Activated CD4-positive, alpha-beta memory T cell treated with anti-CD3 and anti-CD28 coated beads for 36 hours (primary cell): ENCODE results near the gene URI1. TPM values are rescaled to one million over a fixed set of nuclear protein-coding genes. Genes with fewer than 3 reads are reported as not detected.

ENCODE experiments used
- CTCF ChIA-PET: fragments of 350-600 bp; sonication (Branson Sonifier 250); formaldehyde crosslinking; loops from one replicate; lab custom pipeline; 2021; ENCODE audit warnings: antibody characterized with exemption, inconsistent platforms; lab: Charles Lee
- POLR2A ChIA-PET: fragments of 350-600 bp; sonication (Branson Sonifier 250); formaldehyde crosslinking; loops from one replicate; lab custom pipeline; 2021; ENCODE audit warnings: antibody characterized with exemption; lab: Charles Lee
- DNase-seq: peaks from one replicate; pipeline ENCODE4 v3.0.0-alpha.2; 2020
- H3K27ac Mint-ChIP-seq: one replicate; pipeline ENCODE4 v1.8.0; 2021; ENCODE audit warnings: mixed read lengths
- H3K27me3 Mint-ChIP-seq: one replicate; pipeline ENCODE4 v1.8.0; 2021; ENCODE audit warnings: mixed read lengths
- H3K36me3 Mint-ChIP-seq: one replicate; pipeline ENCODE4 v1.8.0; 2021; ENCODE audit warnings: mixed read lengths
- H3K4me1 Mint-ChIP-seq: one replicate; pipeline ENCODE4 v1.8.0; 2021; ENCODE audit warnings: low read depth, mixed read lengths
- H3K4me3 Mint-ChIP-seq: one replicate; pipeline ENCODE4 v1.8.0; 2021; ENCODE audit warnings: mild to moderate bottlenecking, mixed read lengths
- H3K9me3 Mint-ChIP-seq: one replicate; pipeline ENCODE4 v1.8.0; 2021; ENCODE audit warnings: mixed read lengths
- intact Hi-C: fragments of 100-400 bp; cut with micrococcal nuclease; formaldehyde crosslinking; loops from one replicate; pipeline ENCODE4 v1.15.1; 2023
- total RNA-seq, 2 experiments: library from RNA; stranded (reverse); gene quantifications; one replicate each; pipeline ENCODE4 v1.2.3, GENCODE V29; 2021

The URI1 gene
- total RNA-seq, 2 experiments from 2014 or later = 66.9 to 68.5 TPM

DNA sequence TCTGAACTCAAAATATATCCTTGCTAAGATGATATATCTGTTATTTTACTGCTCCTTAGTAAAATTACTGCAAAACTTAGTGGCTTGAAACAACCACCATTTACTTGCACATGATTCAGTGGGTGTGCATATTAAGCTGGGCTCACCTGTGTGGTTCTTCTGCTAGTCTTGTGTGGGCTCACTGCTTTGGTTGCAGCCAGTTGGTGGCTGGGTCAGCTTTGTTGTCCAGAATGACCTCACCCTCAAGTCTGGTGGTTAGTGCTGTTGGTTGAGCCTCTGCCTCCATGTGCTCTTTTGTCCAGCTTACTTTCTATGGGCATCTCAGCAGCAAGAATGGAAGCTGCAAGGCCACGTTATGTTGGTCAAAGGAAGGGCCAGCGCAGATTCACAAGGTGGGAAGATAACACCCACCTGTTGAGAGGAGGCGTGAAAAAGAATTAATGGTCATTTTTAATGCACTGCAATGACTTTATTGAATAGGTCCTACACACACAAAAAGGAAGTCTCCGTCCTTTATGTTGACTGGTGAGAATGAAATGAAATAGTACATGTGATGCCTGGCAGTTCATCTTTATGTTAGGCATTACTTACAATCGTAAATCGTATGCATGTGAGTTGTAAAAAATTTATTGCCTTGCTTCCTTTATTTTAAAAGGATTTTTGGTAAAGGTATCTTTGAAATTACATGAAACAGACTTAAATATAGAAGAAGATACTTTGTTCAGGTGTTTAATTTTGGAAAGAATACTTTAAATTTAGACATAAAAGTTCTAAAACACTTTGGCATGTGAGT lies 34.3 kb downstream of the URI1 start:
- H3K36me3 Mint-ChIP-seq = peaks cover 3% of the 10 kb centered on the region
- H3K27ac Mint-ChIP-seq = no peak overlapping the region
- ChIA-PET CTCF (interaction anchor here (0.6 to 3.3 kb wide), 3 partner anchors 9 to 451 kb away, joined by 3 to 11 read pairs (median 3); partner anchors contain the start of gene VSTM2B), POLR2A (interaction anchor here (0.7 kb wide), 1 partner anchor 11 kb away, joined by 3 read pairs; no protein-coding TSS in a partner anchor)
- peaks cover 43% of the 10 kb centered on the region for H3K4me1 Mint-ChIP-seq
- DNase-seq = no peak
- intact Hi-C loops = loop anchor here (5.0 kb wide), 1 partner anchor 34 kb away; the partner anchor contains the start of gene URI1
- no peaks in the 10 kb centered on the region for H3K27me3 Mint-ChIP-seq
- H3K4me3 Mint-ChIP-seq = no peak overlapping the region
- H3K9me3 Mint-ChIP-seq = no peaks in the 10 kb centered on the region

DNA sequence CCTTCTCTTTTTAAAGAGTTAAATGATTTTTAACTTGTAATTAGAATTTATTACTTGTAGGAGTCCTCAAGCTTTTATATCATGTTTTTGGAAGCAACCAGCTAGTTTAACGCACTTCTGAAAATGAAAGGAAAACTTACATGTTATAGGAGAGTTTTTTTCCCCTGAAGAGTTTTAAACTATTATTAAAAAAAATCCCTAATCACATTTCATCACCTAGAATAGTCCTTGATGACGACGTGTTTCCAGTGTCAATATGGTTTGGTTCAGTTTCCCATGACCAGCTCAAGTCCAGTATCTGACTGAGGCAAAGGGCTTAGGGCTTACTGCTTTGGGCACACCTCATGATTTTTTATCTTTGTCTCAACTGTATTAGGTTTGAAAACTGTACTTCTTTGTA lies 36.0 kb downstream of the URI1 start:
- DNase-seq = no peak
- intact Hi-C loops = loop anchor here (5.0 kb wide), 1 partner anchor 36 kb away; the partner anchor contains the start of gene URI1
- Mint-ChIP-seq H3K4me1 (peaks cover 45% of the 10 kb centered on the region), H3K4me3 (no peak overlapping the region), H3K36me3 (peaks cover 3% of the 10 kb centered on the region), H3K27ac (no peak overlapping the region), H3K27me3 (no peaks in the 10 kb centered on the region), H3K9me3 (no peaks in the 10 kb centered on the region)
- ChIA-PET POLR2A (interaction anchor here (0.9 kb wide), 1 partner anchor 33 kb away, joined by 3 read pairs; no protein-coding TSS in a partner anchor), CTCF (interaction anchor here (3.3 kb wide), 1 partner anchor 11 kb away, joined by 11 read pairs; no protein-coding TSS in a partner anchor)

DNA sequence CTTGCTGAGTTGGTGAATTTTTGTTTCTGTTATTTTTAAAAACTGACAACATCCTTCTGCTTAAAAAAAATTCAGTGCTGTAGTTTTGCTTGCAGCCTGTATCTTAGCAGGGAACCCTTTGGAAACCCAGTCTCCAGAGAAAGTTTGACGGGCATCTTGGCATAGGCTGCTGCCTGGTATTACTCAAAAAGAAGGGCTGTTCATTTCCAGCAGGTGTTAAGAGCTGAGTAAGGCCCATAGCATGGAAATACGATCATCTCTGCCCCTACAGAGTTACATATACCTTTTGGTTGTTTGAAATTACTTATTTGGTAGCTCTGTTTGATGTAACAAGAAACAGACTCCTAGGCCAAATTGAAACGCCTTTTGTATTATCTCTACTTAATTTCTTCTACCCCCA lies 41.5 kb downstream of the URI1 start:
- no peak for DNase-seq
- intact Hi-C loops = no loop called here
- Mint-ChIP-seq H3K4me1 (peaks cover 27% of the 10 kb centered on the region), H3K27me3 (no peaks in the 10 kb centered on the region), H3K36me3 (peaks cover 14% of the 10 kb centered on the region), H3K9me3 (no peaks in the 10 kb centered on the region), H3K27ac (no peak overlapping the region), H3K4me3 (no peak overlapping the region)
- ChIA-PET POLR2A (no interaction called here), CTCF (interaction anchor here (1.5 kb wide), 1 partner anchor 224 kb away, joined by 3 read pairs; no protein-coding TSS in a partner anchor)

DNA sequence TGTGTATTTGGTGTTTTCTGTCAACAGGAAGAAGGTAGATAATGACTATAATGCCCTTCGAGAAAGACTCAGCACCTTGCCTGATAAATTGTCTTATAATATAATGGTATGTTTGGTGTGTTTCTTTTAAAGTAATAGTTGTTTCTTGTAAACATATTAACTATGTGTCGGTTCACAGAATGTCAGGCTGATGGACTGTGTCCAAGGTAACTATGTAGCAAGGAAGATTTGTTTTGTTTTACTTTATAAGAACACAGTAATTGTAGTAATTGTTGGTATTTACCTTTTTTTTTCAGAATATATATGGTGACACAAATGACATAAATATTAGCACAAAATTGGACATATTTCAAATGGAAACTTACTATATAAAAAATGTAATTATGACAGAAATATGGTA lies 43.2 kb downstream of the URI1 start:
- Mint-ChIP-seq H3K9me3 (no peaks in the 10 kb centered on the region), H3K4me1 (peaks cover 27% of the 10 kb centered on the region), H3K27me3 (no peaks in the 10 kb centered on the region), H3K4me3 (no peak overlapping the region), H3K36me3 (peaks cover 25% of the 10 kb centered on the region), H3K27ac (no peak overlapping the region)
- intact Hi-C loops = no loop called here
- CTCF ChIA-PET = no interaction called here
- POLR2A ChIA-PET = no interaction called here
- no peak for DNase-seq

DNA sequence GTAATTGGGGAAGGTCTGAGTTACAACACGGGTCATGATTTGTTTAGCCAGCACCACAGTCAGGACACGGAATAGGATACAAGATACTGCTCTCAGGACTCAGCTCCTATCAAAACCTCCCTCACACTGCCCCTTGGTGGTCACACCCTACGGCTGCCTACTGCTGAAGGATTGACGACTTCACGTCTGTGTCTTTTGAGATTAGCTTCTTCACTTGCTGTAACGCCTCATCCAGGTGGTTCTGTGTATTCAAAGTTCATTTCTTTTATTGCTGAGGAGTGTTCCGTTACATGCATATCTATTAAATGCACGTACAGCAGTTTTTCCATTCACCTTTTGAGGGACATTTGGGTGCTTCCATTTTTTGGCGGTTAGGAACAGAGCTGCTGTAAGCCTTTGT lies 46.3 kb downstream of the URI1 start:
- ChIA-PET CTCF (no interaction called here), POLR2A (no interaction called here)
- intact Hi-C loops = no loop called here
- Mint-ChIP-seq H3K27me3 (no peaks in the 10 kb centered on the region), H3K9me3 (peaks cover 14% of the 10 kb centered on the region), H3K36me3 (peaks cover 51% of the 10 kb centered on the region), H3K27ac (no peak overlapping the region), H3K4me3 (no peak overlapping the region), H3K4me1 (peaks cover 12% of the 10 kb centered on the region)
- no peak for DNase-seq

DNA sequence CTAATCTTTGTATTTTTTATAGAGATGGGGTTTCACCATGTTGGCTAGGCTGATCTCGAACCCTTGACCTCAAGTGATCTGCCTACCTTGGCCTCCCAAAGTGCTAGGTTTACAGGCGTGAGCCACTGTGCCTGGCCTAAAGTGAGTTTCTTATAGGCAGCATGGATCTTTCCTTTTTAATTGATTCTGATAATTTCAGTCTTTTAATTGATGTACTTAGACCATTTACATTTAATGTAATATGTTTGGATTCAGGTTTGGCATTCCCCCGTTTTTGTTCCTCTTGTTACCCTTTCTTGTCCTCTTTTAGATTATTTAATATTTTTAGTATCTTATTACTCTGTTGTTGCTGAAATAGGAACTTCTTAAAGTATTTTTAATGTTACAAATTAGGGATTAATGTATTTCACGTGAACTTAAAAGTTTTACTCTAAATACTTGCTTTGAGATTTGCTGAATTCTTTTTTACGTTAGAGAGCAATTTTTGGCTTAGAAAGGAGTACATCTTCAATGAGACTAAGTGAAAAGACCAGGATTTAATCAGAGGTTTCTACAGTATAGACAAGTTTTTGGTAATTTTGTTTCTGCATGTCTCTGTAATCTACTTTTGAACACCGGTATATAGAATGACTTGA lies 50.3 kb downstream of the URI1 start:
- ChIA-PET POLR2A (no interaction called here), CTCF (interaction anchor here (1.0 kb wide), 1 partner anchor 11 kb away, joined by 3 read pairs; no protein-coding TSS in a partner anchor)
- peaks cover 74% of the 10 kb centered on the region for H3K36me3 Mint-ChIP-seq
- H3K4me3 Mint-ChIP-seq = no peak overlapping the region
- no peak overlapping the region for H3K27ac Mint-ChIP-seq
- H3K27me3 Mint-ChIP-seq = no peaks in the 10 kb centered on the region
- peaks cover 14% of the 10 kb centered on the region for H3K9me3 Mint-ChIP-seq
- intact Hi-C loops = no loop called here
- no peak for DNase-seq
- peaks cover 27% of the 10 kb centered on the region for H3K4me1 Mint-ChIP-seq

DNA sequence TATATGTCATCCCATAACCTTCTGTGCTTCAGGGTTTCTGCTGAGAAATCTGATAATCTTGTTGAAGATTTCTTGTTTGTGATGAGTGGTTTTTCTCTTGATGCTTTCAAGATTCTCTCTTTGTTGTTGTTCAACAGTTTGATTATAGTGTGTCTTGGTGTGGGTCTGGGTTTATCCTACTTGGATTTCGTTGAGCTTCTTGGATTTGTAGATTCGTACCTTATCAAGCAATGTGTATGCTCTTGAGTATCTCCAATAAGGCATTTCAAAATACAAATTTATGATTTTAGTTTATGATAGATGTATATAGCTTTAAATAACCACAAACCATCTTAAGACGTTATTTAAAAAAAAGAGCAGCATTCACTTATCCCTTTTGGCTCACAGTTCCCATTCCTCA lies 57.5 kb downstream of the URI1 start:
- DNase-seq = no peak
- peaks cover 52% of the 10 kb centered on the region for H3K36me3 Mint-ChIP-seq
- H3K27me3 Mint-ChIP-seq = no peaks in the 10 kb centered on the region
- ChIA-PET CTCF (no interaction called here), POLR2A (no interaction called here)
- intact Hi-C loops = no loop called here
- peaks cover 13% of the 10 kb centered on the region for H3K9me3 Mint-ChIP-seq
- no peak overlapping the region for H3K27ac Mint-ChIP-seq
- no peak overlapping the region for H3K4me3 Mint-ChIP-seq
- peaks cover 53% of the 10 kb centered on the region for H3K4me1 Mint-ChIP-seq

DNA sequence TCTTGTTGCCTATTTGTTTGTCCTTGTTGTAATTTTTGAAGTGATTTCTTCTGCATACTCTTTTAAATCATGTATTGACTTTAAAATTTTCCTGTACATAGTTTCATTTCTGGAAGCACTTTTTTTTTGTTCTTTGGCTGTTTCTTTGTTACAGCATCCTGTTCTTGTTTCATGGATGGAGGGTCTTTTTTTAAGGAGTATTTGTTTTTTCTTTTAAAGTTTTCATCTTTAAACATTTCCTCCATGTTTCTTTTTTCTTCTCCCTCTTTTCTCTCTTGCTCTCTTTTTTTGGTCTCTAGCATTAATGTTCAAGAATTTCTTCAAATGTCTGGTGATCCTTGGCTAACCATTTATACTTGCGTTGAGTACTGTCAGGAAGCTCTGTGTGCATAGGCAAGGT lies 58.8 kb downstream of the URI1 start:
- H3K4me3 Mint-ChIP-seq = no peak overlapping the region
- intact Hi-C loops = no loop called here
- H3K36me3 Mint-ChIP-seq = peaks cover 45% of the 10 kb centered on the region
- CTCF ChIA-PET = no interaction called here
- H3K4me1 Mint-ChIP-seq = peaks cover 61% of the 10 kb centered on the region
- no peak for DNase-seq
- POLR2A ChIA-PET = no interaction called here
- H3K9me3 Mint-ChIP-seq = peaks cover 13% of the 10 kb centered on the region
- no peaks in the 10 kb centered on the region for H3K27me3 Mint-ChIP-seq
- H3K27ac Mint-ChIP-seq = no peak overlapping the region

DNA sequence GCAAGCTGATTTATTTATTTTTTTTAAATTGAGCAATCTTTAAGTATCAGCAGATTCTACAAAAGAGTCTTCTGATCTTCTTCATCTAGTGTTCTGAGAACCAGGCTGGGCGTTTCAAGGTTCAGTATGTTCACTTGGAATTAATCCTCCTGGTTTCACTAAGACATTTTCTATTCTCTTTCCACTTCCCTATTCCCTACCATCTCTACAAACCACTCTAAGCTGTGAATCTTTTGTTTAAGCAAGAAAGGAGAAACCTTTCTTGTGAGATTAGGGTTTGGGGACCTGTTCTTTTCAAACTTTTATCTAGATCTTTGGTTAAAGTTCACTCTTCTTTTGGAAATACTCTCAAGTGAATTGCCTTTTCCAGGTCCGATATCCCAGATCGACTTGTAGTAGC lies 59.3 kb downstream of the URI1 start:
- Mint-ChIP-seq H3K36me3 (peaks cover 47% of the 10 kb centered on the region), H3K27ac (no peak overlapping the region), H3K4me1 (peaks cover 63% of the 10 kb centered on the region), H3K9me3 (peaks cover 13% of the 10 kb centered on the region), H3K27me3 (no peaks in the 10 kb centered on the region), H3K4me3 (no peak overlapping the region)
- ChIA-PET CTCF (no interaction called here), POLR2A (no interaction called here)
- DNase-seq = no peak
- intact Hi-C loops = no loop called here

DNA sequence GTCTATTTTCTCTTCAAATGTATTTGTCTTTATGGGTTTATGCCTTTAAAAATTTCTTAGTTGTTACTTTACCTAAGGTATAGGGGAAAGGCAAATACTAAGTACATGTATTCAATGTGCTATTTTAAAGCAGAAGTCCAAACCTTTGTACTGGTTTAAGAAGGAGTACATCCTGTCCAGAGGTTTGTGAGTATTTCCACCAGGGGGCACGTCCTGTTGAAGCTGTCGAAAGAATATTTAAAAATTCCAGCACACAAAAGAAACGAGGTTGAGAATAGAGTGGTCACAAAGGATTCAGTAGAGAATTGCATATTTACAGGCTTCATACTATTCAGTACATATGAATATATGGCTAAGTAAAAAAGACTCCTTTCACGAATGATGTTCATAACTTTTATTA lies 59.8 kb downstream of the URI1 start:
- CTCF ChIA-PET = interaction anchor here (0.9 to 1.1 kb wide), 2 partner anchors 35 to 285 kb away, joined by 3 to 4 read pairs; no protein-coding TSS in a partner anchor

DNA sequence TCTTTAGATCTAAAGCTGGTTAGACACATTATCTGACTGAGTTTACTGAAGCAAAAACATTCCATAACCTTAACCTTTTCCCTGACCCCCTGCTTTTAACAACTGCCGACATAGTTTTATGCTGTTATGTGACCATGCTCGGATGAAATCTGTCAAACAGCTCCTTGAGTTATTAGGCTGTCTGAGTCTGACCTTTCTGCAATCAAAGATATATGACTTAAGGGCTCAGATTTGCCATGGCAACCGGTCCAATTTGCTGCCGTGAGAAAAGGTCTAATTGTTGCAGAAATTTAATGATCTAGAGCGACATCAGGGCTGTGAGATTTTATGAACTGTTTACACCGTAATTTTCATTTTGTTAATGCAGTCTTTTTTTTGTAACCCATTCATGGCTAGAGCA lies 61.8 kb downstream of the URI1 start:
- ChIA-PET CTCF (interaction anchor here (0.6 to 0.9 kb wide), 3 partner anchors 12 to 62 kb away, joined by 3 read pairs; partner anchors contain the start of gene URI1), POLR2A (no interaction called here)
- peaks cover 13% of the 10 kb centered on the region for H3K9me3 Mint-ChIP-seq
- peaks cover 47% of the 10 kb centered on the region for H3K4me1 Mint-ChIP-seq
- no peak for DNase-seq
- H3K27me3 Mint-ChIP-seq = no peaks in the 10 kb centered on the region
- H3K27ac Mint-ChIP-seq = no peak overlapping the region
- intact Hi-C loops = no loop called here
- no peak overlapping the region for H3K4me3 Mint-ChIP-seq
- peaks cover 40% of the 10 kb centered on the region for H3K36me3 Mint-ChIP-seq

More for the DNA sequence above, 59.8 kb downstream of the URI1 start:
- intact Hi-C loops = no loop called here
- no peaks in the 10 kb centered on the region for H3K27me3 Mint-ChIP-seq
- H3K4me1 Mint-ChIP-seq = peaks cover 60% of the 10 kb centered on the region
- no peak overlapping the region for H3K27ac Mint-ChIP-seq
- no peak overlapping the region for H3K4me3 Mint-ChIP-seq
- POLR2A ChIA-PET = no interaction called here
- H3K36me3 Mint-ChIP-seq = peaks cover 43% of the 10 kb centered on the region
- peaks cover 13% of the 10 kb centered on the region for H3K9me3 Mint-ChIP-seq
- no peak for DNase-seq

DNA sequence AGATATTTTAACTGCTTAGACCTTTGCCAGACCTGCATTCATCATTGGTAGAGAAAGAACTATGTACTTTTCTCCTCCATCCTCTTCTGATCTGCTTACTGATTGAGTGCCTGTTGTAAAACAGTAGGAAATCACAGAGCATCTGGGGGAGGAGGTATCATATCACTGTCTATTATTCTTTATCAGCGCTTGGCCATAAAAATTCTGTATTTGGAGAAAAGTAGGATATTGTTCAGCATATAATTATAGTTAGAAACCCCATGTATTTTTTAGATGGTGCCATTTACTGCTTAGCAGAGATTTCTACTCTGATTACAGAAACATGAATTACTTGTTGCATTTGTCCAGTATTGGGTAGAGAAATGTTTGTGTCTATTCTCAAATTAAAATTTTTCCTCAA lies 62.4 kb downstream of the URI1 start:
- ChIA-PET POLR2A (no interaction called here), CTCF (no interaction called here)
- intact Hi-C loops = no loop called here
- H3K36me3 Mint-ChIP-seq = peaks cover 43% of the 10 kb centered on the region
- H3K4me1 Mint-ChIP-seq = peaks cover 46% of the 10 kb centered on the region
- H3K27me3 Mint-ChIP-seq = no peaks in the 10 kb centered on the region
- no peak for DNase-seq
- H3K27ac Mint-ChIP-seq = no peak overlapping the region
- no peak overlapping the region for H3K4me3 Mint-ChIP-seq
- peaks cover 12% of the 10 kb centered on the region for H3K9me3 Mint-ChIP-seq
